Glomerular visceral epithelial cell (primary cell): ENCODE results near the gene PYURF.

Experiments used
- DNase-seq: peaks from one replicate; pipeline ENCODE4 v3.0.0-alpha.2; 2016; ENCODE audit errors: extremely low spot score

PYURF gene

DNA sequence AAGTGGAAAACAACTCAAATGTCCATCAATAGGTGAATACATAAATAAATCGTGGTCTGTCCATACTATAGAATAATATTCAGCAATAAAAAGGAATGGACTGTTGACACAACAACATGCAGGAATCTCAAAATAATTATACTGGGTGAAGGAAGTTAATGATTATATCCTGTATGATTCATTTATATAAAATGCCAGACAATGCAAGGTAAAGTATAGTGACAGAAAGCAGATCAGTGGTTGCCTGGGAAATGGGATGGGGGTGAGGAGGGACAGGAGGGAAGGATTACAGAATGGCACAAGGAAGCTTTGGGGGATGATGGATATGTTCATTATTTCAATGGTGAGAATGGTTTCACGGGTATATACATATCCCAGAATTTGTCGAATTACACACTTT is 12.3 kb downstream of the PYURF start:
- peak; percentile 24 for DNase-seq

DNA sequence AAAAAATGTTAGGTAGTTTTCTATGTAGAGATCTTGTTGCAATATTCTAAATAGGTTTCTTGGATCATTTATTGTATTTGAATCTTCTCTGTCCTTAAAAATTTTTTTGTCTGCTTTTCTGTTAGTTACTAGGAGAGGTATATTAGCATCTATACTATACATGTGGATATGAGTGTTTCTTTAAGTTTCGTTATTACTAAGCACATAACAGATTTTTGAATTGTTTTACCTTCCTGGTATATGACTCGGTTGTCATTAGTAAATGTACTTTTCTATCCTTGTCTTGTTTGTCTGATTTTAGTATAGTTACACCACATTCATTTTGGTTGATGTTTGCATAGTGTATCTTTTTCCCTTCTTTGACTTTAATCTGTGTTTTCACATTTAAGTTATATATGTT is 20.2 kb downstream of the PYURF start:
- DNase-seq, result no peak

DNA sequence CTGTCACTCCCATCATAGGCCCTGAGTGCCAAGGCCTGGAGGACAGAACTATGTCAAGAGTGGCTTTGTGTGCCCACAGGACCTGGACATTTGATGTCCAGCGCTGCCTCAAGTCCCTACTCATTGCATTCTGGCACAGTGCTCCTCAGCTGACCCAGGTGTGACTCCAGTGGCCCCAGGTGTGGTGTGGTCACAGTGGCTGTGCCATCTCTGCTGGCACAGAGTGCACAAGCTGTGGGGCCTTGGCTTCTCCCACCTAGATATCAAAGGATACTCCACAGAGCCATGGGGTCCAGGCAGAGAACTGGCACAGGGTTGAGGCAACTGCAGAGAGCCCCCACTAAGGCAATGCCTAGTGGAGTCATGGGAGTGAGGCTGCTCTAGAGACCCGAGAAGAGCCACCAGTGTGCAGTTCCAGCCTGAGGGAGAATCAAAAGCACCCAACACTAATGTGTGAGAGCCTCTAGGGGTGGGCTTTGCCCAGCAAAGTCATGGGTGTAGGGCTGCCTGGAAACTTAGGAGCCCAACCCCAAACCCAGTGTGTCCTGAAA is 25.6 kb downstream of the PYURF start:
- DNase-seq, result no peak

DNA sequence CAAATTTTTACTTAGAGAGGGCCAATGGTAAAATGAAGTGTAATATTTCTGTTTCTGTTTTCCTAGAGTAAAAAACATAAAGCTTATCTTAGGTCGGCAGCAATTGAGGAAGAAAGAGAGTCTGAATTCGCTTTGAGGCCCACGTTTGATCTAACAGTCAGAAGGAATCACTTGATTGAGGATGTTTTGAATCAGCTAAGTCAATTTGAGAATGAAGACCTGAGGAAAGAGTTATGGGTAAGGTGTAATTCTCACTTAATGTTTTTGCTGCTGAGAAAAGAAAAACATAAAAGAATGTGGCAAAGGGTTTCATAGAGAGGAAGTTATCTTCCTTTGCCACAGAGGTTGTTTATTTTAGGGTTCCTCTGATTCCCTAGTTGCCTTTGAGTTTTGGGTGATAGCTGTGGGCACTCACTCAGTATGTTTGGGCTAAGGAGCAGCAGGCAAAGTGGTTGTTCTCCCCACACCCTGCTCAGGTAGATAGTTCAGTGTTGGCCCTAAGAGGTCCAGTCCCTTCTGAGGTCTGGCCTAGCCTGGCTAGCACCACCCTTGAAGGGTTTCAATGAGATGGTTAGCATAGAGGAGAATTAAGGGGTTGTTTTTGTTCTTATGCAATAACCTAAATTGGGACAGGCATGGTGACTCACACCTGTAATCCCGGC is 34.3 kb downstream of the PYURF start:
- DNase-seq, result no peak

DNA sequence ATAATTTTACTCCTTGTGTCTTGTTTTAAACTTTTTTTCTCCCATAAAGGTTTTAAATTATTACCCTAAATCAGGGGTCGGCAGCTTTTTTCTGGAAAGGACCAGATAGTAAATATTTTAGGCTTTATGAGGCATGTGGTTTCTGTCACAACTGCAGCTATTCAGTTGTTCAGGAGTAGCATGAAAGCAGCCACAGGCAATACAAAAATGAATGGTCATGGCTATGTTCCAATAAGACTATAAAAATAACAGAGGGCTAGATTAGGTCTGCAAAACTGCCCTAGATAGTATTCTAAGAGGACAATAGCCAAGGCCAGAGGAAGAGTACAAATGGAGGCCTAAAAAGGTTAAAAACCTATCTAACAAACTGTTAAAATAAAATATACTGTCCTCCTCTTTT is 42.0 kb downstream of the PYURF start:
- DNase-seq, result no peak

DNA sequence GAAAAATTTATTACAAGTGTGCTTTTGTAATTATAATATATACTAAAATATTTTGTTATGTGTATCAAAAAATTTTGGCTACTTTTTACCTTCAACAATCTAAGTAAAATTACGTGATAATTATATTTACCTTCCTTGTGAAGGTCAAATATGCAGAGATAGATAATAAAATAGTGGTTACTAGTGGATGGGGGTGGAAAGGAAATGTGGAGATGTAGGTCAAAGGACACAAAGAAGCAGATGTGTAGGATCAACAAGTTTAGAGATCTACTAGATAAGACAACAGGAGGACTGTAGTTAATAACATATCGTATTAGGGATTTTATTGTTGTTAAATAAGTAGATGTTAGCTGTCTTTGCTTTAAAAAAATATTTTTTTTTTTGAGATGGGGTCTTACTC is 45.3 kb downstream of the PYURF start:
- DNase-seq, result no peak

DNA sequence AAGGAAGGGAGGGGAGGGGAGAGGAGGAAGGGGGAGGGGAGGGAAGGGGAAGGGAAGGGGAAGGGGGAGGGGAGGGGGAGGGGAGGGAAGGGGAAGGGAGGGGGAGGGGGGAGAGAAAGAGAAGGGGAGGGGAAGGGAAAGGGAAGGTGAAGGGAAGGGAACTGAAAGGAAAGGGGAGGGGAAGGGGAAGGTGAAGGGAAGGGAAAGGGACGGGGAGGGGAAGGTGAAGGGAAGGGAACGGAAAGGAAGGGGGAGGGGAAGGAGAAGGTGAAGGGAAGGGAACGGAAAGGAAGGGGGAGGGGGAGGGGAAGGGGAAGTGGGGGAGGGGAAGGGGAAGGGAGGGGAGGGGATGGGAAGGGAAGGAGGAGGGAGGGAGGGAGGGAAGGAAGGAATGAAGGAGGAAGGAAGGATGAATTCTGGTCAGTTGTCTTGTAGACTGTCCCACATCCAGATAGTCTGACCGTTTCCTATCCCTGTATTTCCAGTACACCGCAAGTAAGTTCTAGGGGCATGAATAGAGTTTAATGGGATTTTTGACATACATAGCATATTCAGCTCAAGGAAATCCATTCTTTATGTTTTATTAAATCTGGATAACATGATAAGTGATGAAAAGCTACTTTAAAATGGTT is 46.2 kb downstream of the PYURF start:
- DNase-seq, result no peak
